Hepatocyte (in vitro differentiated cells): Measurements from ENCODE around the gene DNM3.

Experiments
- CTCF ChIP-seq: fragments of 200-600 bp; sonication (generic); IDR thresholded peaks from 2 replicates; pipeline ENCODE4 v1.5.1; 2016; ENCODE audit warnings: antibody characterized with exemption, mild to moderate bottlenecking; ENCODE audit not compliant: poor library complexity
- EZH2 ChIP-seq: fragments of 200-600 bp; sonication (generic); IDR thresholded peaks from 2 replicates; pipeline ENCODE4 v1.6.1; 2016; ENCODE audit warnings: antibody characterized with exemption, mild to moderate bottlenecking, borderline replicate concordance
- EZH2phosphoT487 ChIP-seq: fragments of 200-600 bp; sonication (generic); IDR thresholded peaks from one replicate; pipeline ENCODE4 v1.6.1; 2018; ENCODE audit warnings: antibody characterized with exemption, mild to moderate bottlenecking, low read depth, moderate library complexity; ENCODE audit not compliant: unreplicated experiment, severe bottlenecking

- no peak for TF ChIP-seq CTCF
- no peak for TF ChIP-seq EZH2
- no peak for TF ChIP-seq EZH2phosphoT487
These were observed 343.9 kb downstream of the DNM3 start for GRCh38 chr1:172185211-172185610.
